BLaER1 (cell line): ENCODE data around the gene FASTKD3.

Experiments
- H3K27ac ChIP-seq: shearing (Covaris generic); formaldehyde crosslinking; 2 replicates; pipeline ENCODE4 v1.8.1; 2022
- H3K27me3 ChIP-seq: shearing (Covaris generic); formaldehyde crosslinking; 2 replicates; pipeline ENCODE4 v1.8.1; 2022
- H3K36me3 ChIP-seq: shearing (Covaris generic); formaldehyde crosslinking; 2 replicates; pipeline ENCODE4 v1.8.1; 2022
- H3K4me1 ChIP-seq: shearing (Covaris generic); formaldehyde crosslinking; 2 replicates; pipeline ENCODE4 v1.8.1; 2022
- H3K4me2 ChIP-seq: shearing (Covaris generic); formaldehyde crosslinking; 2 replicates; pipeline ENCODE4 v1.8.1; 2022
- H3K4me3 ChIP-seq: shearing (Covaris generic); formaldehyde crosslinking; 2 replicates; pipeline ENCODE4 v1.8.1; 2022
- H3K9ac ChIP-seq: shearing (Covaris generic); formaldehyde crosslinking; 2 replicates; pipeline ENCODE4 v1.8.1; 2022
- H3K9me3 ChIP-seq: shearing (Covaris generic); formaldehyde crosslinking; 2 replicates; pipeline ENCODE4 v1.8.1; 2022
- H4K20me1 ChIP-seq: shearing (Covaris generic); formaldehyde crosslinking; 2 replicates; pipeline ENCODE4 v1.8.1; 2022
- Cebpa-rat ChIP-seq: shearing (Covaris generic); IDR thresholded peaks from 2 replicates; pipeline ENCODE4 v1.8.1; 2022

The FASTKD3 gene

DNA sequence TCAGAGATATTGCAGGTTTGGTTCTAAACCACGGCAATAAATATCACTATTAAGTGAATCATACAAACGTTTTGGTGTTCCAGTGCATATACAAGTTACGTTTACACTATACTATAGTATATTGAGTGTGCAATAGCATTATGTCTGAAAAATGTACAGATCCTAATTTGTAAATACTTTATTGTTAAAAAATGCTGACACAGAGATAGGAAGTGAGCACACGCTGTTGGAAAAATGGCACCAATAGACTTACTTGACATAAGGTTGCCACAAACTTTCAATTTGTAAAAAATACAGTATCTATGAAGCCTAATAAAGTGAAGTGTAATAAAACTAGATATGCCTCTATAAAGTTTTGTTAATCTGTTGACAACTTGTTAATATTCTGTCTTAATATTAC lies 33.8 kb downstream of the FASTKD3 start:
- Histone ChIP-seq H3K4me2 (no peak overlapping the region), H3K9ac (no peak overlapping the region), H3K27ac (no peak overlapping the region), H4K20me1 (no peaks in the 10 kb centered on the region), H3K4me1 (peaks cover 9% of the 10 kb centered on the region; the same call in 1 of the 2 replicates), H3K9me3 (no peaks in the 10 kb centered on the region), H3K36me3 (no peaks in the 10 kb centered on the region), H3K27me3 (no peaks in the 10 kb centered on the region), H3K4me3 (no peak overlapping the region)
- TF ChIP-seq Cebpa-rat, result no peak

DNA sequence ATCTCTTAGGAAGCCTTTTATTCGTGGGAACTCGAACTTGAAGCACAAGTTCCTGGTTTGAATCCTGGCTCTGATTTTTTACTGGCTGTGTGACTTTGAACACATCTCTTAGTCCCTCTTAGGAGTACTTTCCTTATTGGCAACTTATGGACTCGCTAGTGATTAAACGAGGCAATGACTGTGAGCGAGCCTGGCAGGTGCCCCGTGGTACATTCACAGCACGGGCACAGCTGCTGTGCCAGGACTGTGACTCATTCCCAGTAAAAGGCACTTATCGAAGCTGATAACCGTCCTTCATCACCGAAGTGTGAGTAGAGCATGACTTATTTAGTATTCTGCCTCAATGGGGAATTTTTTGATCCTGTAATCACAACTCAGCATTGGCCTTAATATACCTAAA lies 40.6 kb downstream of the FASTKD3 start:
- Histone ChIP-seq H3K9me3 (no peaks in the 10 kb centered on the region), H3K27ac (no peak overlapping the region), H4K20me1 (no peaks in the 10 kb centered on the region), H3K36me3 (no peaks in the 10 kb centered on the region), H3K9ac (no peak overlapping the region), H3K4me3 (no peak overlapping the region), H3K4me1 (no peaks in the 10 kb centered on the region), H3K27me3 (no peaks in the 10 kb centered on the region), H3K4me2 (no peak overlapping the region)
- TF ChIP-seq Cebpa-rat, result no peak

DNA sequence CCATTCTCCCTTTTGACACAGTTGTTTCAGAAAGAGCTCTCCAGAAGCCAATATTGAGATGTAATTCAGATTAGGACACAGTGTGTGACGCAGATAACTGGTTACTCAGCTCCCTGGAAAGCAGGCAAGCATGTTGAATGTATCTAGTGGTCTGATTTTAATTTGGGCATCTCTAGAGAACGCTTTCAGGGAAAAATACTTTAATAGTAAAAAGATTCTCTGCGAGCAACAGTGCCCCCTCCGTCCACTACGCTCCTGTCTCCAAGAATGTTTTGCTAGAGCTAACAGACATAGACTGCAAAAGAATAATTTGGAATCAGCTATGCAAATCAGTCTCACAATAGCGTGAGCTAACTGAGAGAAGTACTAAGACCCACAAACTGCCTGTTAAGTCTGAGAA lies 41.2 kb downstream of the FASTKD3 start:
- Histone ChIP-seq H3K27ac (no peak overlapping the region), H3K4me2 (no peak overlapping the region), H3K4me1 (no peaks in the 10 kb centered on the region), H3K9ac (no peak overlapping the region), H3K27me3 (no peaks in the 10 kb centered on the region), H3K4me3 (no peak overlapping the region), H3K36me3 (no peaks in the 10 kb centered on the region), H4K20me1 (no peaks in the 10 kb centered on the region), H3K9me3 (no peaks in the 10 kb centered on the region)
- TF ChIP-seq Cebpa-rat, result no peak

DNA sequence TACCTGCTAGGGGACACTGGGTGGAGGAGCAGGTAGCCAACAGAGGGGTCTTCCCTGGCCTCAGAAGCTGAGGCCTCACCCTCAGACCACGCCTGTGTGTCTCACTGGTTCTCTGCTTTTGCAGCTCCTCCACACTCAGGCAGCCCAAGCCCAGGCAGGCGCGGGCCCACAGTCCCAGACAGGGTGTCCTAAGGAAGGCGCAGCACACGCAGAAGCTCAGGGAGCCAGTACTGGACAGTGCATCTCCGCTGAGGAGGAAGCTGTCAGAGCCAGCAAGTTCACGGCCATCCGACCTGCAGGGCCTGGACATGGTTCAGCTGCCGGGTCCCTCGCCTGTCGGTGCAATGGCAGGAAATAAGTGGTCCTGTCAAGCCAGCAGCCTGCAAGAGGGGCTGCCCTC lies 43.2 kb downstream of the FASTKD3 start:
- Histone ChIP-seq H3K4me1 (no peaks in the 10 kb centered on the region), H4K20me1 (no peaks in the 10 kb centered on the region), H3K27ac (no peak overlapping the region), H3K4me2 (no peak overlapping the region), H3K9ac (no peak overlapping the region), H3K27me3 (no peaks in the 10 kb centered on the region), H3K9me3 (no peaks in the 10 kb centered on the region), H3K4me3 (no peak overlapping the region), H3K36me3 (no peaks in the 10 kb centered on the region)
- no peak for TF ChIP-seq Cebpa-rat

DNA sequence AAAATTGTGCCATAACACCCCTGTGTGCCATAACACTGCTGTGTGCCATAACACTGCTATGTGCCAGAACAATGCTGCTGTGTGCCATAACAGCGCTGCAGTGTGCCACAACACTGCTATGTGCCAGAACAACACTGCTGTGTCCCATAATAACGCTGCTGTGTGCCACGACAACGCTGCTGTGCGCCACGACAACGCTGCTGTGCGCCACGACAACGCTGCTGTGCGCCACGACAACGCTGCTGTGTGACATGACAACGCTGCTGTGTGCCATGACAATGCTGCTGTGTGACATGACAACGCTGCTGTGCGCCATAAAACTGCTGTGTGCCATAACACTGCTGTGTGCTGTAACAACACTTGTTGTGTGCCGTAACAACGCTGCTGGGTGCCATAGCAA lies 43.8 kb downstream of the FASTKD3 start:
- Histone ChIP-seq H3K9me3 (no peaks in the 10 kb centered on the region), H3K4me1 (no peaks in the 10 kb centered on the region), H3K27ac (no peak overlapping the region), H3K27me3 (no peaks in the 10 kb centered on the region), H3K4me3 (no peak overlapping the region), H3K36me3 (no peaks in the 10 kb centered on the region), H4K20me1 (no peaks in the 10 kb centered on the region), H3K9ac (no peak overlapping the region), H3K4me2 (no peak overlapping the region)
- no peak for TF ChIP-seq Cebpa-rat

DNA sequence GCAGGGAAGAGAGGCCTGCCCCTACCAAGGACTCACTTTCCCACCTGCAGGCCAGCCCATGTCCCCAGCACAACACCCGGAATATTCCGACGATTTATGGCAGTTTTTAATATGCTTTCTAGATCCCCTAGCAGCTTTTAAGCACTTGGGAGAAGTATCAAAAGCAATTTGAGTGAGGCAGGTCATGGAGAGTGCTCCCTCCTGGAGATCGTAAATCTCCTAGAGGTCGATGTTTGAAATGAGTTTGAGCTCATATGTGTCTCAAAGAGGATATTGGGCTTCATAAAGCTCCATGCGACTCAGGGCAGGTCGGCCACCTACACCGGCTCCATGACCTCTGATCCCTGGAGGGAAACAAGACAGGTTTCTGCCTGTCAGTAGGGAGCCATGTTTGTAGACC lies 45.2 kb downstream of the FASTKD3 start:
- no peaks in the 10 kb centered on the region for H3K9me3 ChIP-seq
- no peaks in the 10 kb centered on the region for H3K36me3 ChIP-seq
- no peak overlapping the region for H3K27ac ChIP-seq
- H3K27me3 ChIP-seq, result no peaks in the 10 kb centered on the region
- no peak overlapping the region for H3K9ac ChIP-seq
- no peak overlapping the region for H3K4me3 ChIP-seq
- TF ChIP-seq Cebpa-rat, result no peak
- H3K4me2 ChIP-seq, result no peak overlapping the region
- H3K4me1 ChIP-seq, result no peaks in the 10 kb centered on the region
- H4K20me1 ChIP-seq, result no peaks in the 10 kb centered on the region

DNA sequence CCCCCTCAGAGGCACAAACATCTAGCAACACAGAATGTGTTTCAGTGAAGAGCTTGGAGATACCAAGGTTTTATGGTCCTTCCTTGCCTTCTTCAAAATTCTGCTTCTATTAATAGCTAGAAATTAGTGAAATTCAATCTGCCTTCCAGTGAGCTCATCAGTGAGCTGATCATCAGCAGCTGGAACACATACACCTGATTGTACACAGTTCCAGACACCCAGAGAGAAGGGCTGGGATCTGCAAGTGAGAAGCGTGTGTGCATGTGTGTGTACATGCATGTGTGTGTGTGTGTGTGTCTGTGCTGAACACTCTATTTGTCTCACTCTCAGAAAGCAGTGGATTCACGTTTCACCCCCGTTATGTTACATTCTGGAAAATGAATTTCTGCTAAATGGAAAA lies 46.4 kb downstream of the FASTKD3 start:
- no peaks in the 10 kb centered on the region for H3K27me3 ChIP-seq
- no peaks in the 10 kb centered on the region for H4K20me1 ChIP-seq
- no peak overlapping the region for H3K9ac ChIP-seq
- no peak overlapping the region for H3K4me3 ChIP-seq
- H3K27ac ChIP-seq, result no peak overlapping the region
- TF ChIP-seq Cebpa-rat, result no peak
- H3K36me3 ChIP-seq, result no peaks in the 10 kb centered on the region
- no peaks in the 10 kb centered on the region for H3K9me3 ChIP-seq
- H3K4me2 ChIP-seq, result no peak overlapping the region
- H3K4me1 ChIP-seq, result no peaks in the 10 kb centered on the region

DNA sequence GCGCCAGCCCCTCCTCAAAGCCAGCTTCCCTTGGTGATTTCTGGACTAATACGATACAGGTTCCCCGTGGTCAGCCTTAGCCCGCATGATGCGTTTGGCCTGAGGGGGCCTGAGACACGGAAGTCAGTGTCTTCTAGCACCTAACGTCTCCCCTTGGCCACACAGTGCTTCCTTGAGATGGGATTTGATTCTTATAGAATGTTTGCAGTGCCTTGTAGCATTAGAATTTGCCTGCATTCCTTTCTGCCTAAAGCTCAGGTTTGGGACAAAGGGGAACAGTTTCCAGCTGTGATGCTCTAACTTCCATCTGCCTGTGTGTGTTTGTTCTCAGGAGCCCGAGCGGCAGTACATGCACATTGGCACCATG lies 52.3 kb downstream of the FASTKD3 start:
- H3K4me3 ChIP-seq, result no peak overlapping the region
- H3K36me3 ChIP-seq, result no peaks in the 10 kb centered on the region
- no peak overlapping the region for H3K9ac ChIP-seq
- no peak overlapping the region for H3K27ac ChIP-seq
- H3K4me1 ChIP-seq, result peaks cover 15% of the 10 kb centered on the region
- no peaks in the 10 kb centered on the region for H3K9me3 ChIP-seq
- no peak for TF ChIP-seq Cebpa-rat
- no peak overlapping the region for H3K4me2 ChIP-seq
- no peaks in the 10 kb centered on the region for H3K27me3 ChIP-seq
- H4K20me1 ChIP-seq, result no peaks in the 10 kb centered on the region

DNA sequence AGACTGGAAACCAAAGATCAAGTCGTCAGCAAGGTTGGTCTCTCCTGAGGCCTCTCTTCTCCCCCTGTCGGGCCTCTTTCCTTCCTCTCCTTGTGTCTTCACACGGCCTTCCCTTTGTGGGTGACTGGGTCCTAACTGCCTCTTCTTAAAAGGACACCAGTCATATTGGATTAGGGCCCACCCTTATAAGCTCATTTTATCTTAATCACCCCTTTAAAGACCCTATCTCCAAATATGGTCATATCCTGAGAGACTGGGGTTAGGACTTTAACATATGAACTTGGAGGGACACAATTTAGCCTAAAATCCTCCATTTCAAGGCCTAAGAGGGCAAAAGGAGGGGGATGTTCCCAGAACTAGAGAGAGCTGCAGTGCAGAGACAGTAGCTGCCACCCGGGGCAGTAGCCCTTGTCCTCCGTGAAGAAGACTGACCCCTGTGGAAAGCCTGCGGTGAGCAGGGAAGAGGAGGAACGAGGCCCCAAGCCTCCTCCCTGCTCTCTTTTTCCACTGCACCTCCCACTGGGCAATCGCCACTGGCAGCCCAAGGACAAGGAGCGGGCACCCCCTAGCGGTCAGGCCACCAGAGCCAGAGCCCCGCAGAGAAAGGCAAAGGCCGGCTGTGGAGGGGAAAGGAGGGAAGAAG lies 52.8 kb downstream of the FASTKD3 start:
- Histone ChIP-seq H3K27me3 (no peaks in the 10 kb centered on the region), H3K9ac (no peak overlapping the region), H3K9me3 (no peaks in the 10 kb centered on the region), H3K27ac (peak overlapping the region; percentile 27; the same call in 1 of the 2 replicates), H3K36me3 (no peaks in the 10 kb centered on the region), H4K20me1 (no peaks in the 10 kb centered on the region), H3K4me1 (peaks cover 15% of the 10 kb centered on the region), H3K4me2 (peak overlapping the region; percentile 60), H3K4me3 (no peak overlapping the region)
- no peak for TF ChIP-seq Cebpa-rat

DNA sequence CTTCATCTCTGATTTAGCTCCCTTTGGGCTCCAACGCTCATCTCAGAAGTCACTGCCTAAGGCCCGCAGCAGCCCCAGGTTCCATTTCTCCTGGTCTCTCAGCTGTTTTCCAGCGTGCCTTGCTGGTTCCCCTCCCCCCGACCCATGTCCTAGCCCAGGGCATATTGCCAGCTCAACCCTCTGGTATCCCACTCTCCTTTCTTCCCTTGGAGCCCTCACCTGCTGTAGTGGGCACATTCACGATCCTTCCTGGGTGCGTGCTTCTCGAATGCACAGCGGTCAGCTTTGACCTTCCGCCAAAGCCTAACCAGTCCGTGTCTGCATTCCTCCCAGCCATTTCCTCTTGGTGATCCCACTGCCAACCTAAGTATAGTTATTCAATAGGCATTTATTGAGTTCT lies 54.0 kb downstream of the FASTKD3 start:
- no peak for TF ChIP-seq Cebpa-rat
- Histone ChIP-seq H3K4me1 (peaks cover 15% of the 10 kb centered on the region), H4K20me1 (no peaks in the 10 kb centered on the region), H3K9ac (no peak overlapping the region), H3K9me3 (no peaks in the 10 kb centered on the region), H3K4me3 (no peak overlapping the region), H3K36me3 (no peaks in the 10 kb centered on the region), H3K4me2 (no peak overlapping the region), H3K27me3 (no peaks in the 10 kb centered on the region), H3K27ac (no peak overlapping the region)

DNA sequence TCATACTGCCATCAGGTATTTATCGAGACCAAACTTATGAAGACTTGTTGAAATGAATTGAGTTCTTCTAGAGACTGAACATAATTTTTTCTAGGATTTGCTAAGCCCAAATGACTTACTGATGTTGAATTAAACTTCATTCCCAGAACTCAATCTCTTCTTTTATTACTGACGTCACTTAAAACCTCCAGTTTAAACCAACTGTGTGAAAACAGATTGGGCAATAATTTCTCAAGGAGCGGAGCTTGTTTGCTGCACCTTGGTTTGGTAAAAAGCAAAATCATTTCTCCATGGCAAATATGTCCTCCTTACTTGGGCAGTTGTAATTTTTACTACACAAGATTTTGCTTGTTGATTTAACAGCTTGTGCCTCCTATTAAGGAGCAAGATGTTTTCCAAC lies 55.3 kb downstream of the FASTKD3 start:
- no peaks in the 10 kb centered on the region for H3K27me3 ChIP-seq
- TF ChIP-seq Cebpa-rat, result no peak
- no peak overlapping the region for H3K27ac ChIP-seq
- no peak overlapping the region for H3K4me2 ChIP-seq
- peaks cover 15% of the 10 kb centered on the region for H3K4me1 ChIP-seq
- H3K4me3 ChIP-seq, result no peak overlapping the region
- H3K36me3 ChIP-seq, result no peaks in the 10 kb centered on the region
- H3K9ac ChIP-seq, result no peak overlapping the region
- no peaks in the 10 kb centered on the region for H4K20me1 ChIP-seq
- no peaks in the 10 kb centered on the region for H3K9me3 ChIP-seq
